GM18517 (cell line): ENCODE results near the gene HSPBAP1.
"Not testable (repeated sequence)": the region's sequence is repeated elsewhere in the genome, so short reads cannot be mapped to it uniquely, and the experiment has no call there.

Experiments
- ATAC-seq: cut with Tn5 transposase; IDR thresholded peaks from one replicate; pipeline ENCODE4 v1.9.1; 2021; ENCODE audit warnings: mild to moderate bottlenecking, moderate library complexity; ENCODE audit not compliant: unreplicated experiment

HSPBAP1 gene

DNA sequence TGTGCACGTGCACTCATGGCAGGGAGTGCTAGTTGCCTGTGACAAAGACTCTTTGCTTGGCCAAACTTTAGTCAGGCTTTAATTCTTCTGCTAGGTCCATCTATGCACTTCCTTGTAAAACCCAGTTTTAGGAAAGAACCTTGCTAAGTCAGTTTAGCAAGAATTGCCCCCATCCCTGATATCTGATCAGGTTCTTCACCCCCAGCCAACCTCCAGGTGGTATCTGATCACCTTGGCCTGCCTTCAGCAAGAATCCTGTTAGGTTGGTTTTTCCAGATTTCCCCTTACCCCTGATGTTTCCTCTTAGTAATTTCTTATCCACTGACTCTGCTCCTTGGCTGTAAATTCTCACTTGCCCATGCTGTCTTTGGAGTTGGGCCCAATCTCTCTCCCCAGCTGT lies 8.4 kb downstream of the HSPBAP1 start:
- no peak for ATAC-seq

DNA sequence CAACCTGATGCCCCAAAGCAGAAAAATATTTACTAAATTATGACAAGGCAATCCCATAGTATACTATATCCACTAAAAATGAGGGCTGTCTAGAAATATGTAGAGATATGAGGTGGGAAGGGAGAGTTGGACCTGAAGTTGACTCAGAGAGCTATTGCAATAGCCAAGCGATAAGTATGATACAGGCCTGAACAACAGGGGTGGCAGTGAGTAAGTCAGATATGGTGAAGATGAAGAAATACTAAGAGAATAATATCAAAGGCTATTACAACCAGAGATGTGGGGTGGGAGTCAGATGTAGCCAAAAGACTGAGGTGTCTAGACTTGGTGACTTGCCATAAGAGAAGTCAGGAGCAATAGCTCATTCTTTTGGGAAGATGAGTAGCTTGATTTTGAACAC lies 9.2 kb downstream of the HSPBAP1 start:
- no peak for ATAC-seq

DNA sequence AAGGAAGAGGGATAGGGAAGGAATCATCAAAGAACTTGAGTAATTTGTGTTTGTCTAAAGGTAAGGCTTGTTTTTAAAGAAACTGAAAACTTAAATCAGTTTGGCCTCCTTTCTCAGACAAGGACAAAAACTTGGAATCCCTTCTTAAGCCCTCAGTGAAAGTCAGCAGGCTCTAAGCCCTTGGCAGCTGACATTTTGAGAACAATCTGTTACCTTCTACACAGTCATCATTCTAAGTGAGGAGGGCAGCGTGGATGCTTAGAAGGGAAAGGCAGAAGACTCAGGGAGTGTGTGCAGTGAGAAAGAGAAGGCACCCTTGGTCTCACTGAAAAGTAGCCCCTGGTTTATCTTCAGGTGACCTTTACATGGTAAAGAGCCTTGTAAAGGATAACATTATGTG lies 10.8 kb downstream of the HSPBAP1 start:
- no peak for ATAC-seq

DNA sequence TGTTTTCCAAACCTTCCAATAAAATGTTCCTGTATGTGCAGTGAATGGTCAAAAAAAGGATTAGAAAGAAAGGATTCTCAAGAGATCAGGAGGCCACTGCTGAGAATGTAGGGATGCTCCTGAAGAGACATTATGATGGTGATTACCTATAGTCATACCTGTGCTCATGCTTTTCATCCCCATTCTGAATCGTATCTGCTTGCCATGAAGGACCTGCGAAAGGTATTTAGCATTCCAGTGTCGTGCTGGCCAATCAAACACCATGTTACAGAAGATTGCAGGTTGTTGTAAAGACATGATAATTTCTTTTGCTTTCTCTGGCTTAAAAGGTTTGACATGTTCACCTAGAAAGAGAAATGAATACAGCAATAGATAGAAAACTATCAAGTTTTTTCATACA lies 16.1 kb downstream of the HSPBAP1 start:
- ATAC-seq = no peak

DNA sequence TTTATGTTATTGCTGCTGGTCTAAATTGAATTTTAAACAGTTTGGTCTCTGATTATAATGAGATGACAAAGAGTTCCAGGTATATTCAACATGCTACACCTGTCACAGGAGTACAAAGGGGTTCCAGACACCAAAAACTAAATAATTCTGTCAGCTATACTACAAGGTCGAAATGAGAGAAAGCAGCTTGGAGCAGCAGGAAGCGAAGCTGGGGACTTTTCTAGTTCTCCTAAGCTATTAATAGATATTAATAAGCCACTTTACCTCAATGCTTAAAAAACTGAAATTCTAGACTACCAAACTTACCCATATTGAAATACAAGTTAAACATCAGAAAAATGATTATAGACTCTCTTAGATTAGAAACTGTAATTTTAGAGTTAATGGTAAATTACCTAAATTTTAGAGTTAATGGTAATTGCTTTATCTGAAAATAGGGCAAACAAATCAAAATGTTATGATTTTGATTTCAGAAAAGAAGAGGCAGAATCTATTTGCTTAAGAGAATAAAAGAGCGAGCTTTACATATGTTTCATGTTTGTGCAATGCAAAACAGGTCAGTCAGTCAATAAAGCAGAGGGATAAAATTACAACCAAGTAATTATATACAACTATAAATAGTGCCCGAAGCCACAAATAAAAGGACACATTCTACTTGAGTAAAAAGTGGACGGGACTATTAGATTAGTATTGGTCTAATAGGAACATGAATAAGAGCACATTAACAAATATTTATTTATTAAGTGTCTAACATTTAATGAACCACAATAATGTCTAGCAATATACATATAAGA lies 16.8 kb downstream of the HSPBAP1 start:
- no peak for ATAC-seq

DNA sequence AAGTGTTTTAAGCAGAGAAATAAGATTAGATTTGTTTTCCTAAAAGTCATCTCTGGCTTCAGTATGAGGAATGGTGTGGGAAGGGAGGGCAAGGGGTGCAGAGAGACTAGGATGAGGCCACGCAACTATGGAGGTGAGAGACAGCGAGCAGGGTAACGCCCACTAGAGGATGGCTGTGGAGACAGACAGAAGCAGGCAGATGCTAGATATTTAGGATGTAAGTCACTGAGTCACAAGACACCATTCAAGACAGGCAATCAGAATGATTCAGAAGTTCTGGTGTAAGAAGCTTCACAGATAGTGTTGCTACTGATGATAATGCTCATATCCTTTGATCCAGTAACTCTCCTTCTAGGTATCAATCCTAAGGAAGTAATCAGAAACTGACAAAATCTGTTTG lies 19.1 kb downstream of the HSPBAP1 start:
- peak; percentile 6 for ATAC-seq

DNA sequence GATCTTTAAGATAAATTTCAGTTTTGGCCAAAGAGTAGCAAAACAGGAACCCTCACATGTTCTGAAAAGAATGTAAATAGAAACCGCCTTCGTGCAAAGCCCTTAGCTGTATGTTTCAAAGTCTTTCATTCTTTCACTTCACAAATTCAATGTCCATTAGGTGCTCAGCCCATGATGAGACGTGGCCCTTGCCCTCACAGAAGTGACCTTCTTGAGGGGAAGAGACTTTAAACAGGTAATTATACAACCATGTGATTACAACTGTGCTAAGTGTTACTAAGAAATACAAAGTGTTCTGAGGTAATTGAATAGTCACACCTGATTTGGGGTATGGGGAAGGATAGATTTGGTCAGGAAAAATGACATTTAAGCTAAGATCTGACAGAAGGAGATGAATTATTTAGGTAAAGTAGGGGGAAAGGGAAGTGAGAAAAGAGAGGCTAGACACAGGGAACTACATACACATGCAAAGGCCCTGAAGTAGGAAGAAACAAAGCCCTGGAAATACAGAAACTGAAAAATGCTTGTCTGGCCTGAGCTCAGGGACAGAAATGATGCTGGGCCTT lies 19.6 kb downstream of the HSPBAP1 start:
- peak; percentile 52 for ATAC-seq

DNA sequence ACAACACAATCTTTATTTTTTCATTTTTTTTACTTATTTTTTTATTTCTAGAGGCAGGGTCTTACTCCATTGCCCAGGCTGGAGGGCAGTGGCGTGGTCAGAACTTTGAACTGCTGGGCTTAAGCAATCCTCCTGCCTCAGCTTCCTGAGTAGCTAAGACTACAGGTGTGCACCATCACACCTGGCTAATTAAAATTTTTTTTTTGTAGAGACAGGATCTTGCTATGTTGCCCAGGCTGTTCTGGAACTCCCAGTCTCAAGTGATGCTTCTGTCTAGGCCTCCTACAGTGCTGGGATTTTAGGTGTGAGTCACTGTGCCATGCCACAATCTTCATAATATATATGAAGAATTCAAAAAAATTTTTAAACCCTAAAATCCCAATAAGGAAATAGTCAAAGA lies 20.8 kb downstream of the HSPBAP1 start:
- no peak for ATAC-seq

DNA sequence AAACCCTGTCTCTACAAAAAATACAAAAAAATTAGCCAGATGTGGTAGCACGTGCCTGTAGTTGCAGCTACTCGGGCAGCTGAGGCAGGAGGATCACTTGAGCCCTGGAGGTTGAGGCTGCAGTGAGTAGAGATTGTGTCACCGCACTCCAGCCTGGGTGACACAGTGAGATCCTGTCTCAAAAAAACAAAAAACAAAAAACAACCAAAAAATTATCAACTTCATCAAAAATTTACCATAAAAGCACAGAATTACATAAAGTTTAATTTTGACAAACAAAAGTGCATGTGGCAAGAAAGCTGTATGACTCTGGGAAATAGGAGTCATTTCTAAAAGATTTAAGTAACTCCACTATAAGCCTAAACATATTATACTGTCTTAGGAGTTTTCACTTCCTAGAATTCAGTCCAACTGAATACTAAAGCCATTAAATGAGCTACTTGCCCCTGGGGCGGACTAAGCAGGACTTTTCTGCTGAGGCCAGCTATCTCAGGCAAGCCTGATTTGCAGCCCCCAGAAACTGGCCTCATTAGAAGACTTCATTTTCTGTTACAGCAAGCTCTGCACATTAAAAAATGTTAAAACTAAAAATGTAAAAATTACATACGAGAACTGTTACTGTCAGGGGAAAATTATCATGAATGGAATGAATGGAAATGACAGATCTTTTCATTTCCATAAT lies 23.0 kb downstream of the HSPBAP1 start:
- ATAC-seq = no peak

DNA sequence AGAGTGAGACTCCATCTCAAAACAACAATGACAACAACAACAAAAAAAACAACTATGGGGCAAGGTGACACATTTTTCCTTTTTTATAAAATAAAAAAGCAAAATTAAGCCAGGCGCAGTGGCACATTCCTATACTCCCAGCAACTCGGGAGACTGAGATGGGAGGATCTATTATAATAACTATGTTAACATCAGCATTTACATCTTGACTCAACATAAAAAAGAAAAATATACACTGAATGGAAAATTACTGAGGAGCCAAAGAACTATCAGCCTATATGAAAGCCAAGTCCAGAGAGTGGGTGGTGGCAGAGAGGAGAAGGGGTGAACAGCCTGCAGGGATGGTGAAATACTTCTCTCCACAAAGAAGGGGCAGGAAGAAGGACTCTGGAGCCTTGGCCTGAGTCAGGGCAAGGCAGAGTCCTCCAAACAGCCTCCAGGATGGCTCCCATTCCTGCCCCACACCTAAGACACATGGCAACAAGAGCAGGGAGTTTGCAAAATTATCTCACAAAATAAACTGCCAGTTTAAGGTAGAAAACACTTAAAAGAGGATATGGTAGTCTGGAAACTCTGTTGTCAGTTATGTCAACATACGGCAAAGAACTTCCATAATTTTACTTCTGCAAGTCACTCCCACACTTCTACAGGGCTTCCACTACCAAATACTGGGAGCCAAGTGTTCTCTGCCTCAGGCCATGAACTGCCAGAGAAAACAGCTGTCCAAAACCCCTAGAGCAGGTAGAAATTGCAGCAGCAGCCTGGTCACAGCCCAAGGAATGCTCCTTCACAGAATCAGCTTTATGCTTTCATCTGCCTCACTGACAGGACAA lies 25.9 kb downstream of the HSPBAP1 start:
- no peak for ATAC-seq

DNA sequence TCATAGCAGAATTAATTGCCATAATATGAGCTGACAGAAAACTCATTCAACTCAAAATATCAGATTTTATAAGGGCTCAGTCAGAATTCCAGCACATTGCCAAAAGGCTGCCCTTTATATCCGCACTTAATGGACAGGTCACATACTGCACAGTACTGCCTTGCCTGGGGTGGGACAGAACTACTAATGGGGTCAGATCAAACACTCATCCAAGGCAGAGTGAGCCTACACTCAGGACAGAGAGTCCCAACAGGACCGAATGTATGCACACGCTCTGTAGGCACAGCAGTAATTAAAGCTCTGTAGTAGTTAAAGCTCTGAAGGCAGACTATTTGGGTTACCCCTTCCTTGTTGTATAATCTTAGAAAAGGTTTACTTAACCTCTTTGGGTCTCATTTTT lies 27.2 kb downstream of the HSPBAP1 start:
- ATAC-seq = no peak

DNA sequence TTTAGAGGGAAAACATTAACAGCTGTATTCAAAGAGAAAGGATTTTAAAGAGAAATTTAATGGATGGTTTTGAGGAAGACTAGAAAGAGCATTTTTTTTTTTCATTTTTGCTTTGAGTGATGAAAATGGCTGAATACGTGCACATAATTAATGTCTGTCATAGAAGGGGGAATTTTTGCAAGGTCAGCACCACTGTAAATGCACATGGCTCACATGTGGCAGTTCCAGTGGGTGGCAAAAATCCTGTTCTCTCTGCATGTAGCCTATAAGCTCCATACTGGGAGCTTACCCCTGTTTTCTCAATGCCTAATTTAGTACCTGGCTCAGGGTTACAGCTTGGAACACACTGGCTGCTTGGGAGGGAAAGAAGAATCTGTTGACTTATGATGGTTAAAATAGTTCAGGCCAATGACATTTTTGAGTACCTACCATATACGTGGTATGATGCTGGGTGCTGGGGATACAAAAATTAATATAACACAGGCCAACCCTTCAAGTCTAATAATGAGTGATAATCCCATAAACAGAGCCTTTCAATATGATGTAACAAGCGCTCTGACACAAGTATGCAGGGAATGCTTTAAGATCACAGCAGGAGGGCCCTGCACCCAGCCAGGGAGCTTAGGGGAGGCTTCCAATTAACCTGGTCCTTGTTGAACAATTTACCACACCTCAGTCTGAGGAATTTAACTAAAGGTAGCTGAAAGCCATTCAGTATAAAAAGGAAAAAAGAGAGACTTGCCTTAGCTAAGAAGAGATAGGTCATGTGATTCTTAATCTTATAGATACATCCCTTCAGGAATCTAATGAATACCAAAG lies 33.0 kb downstream of the HSPBAP1 start:
- ATAC-seq = no peak

DNA sequence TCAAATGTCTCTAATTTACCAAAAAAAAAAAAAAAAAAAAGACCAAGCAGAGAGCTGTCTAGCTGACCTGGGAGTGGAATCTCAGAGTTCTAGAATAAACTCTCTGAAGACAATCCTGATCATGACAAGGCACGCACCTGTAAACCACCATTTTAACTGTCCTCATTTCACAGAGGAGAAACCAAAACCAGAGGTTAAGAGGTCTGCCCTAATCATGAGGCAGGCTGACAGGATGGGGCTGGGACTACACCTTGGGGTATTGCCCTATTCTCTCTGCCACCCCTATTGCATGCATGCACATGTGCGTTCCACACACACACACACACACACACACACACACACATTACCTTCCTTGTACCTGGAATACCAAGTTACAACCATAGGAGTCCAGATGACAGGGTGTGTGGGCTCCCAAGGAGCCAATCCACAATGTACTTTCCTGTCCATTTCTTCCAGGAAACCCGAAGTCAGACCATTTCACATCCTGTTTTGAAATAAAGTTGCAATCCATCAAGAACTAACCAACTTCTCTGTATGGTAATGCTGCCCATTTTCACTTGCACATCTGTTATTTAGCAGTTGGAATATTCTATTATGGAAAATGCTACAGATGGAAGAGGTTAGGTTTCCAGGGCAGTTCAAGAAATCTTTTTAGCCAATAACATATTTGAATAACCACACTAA lies 34.6 kb downstream of the HSPBAP1 start:
- ATAC-seq = no peak

DNA sequence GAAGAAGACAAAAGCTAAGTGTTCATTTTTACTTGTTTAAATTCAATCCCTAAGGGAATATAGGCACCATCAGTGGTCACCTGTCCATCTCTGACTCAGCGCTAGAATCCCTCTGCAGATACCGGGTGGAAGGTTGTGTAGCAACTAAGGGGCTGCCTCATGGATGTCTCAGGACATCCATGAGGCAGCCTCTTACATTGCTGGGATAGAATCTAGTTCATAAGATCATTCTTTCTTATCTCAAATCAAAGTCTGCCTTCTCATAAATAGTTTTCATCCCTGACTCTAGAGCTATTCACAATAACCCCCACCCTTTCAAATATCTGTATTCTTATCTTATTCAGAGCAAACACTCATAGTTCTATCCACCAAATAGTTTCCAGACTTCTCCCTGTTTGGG lies 38.1 kb downstream of the HSPBAP1 start:
- no peak for ATAC-seq

DNA sequence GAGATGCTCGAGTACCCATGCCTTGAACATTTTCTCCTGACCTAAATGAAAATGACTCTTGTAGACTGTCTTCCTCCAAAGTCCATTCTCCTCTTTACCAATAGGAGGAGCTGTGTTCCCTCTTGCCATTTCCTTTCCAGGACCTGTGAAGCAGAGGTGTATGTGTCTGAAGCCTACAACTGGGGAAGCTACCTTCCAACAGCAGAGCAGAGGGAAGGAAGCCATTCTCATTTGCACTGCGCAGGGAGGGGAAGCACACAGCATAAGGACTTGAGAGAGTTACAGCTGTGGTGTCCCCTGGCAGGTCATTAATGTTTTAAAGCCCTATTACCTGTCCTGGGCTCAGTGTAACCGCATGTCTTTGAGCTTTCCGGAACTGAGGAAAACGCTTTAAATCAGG lies 38.7 kb downstream of the HSPBAP1 start:
- no peak for ATAC-seq

DNA sequence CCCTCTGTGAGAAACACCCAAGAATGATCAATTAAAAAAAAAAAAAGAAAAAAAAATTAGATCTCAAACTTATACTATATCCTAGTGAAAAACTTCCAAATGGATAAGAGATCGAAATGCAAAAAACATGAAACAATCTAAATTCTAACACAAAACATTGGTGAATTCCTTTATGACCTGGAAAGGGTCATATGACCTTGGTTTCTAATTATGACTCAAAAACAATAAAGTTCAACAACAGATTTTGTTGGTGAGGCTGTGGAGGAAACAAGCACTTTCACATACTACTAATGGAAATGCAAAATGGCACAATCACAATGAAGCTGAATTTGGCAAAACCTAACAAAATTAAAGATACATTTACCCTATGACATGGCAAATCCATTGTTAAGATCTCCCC lies 45.3 kb downstream of the HSPBAP1 start:
- no peak for ATAC-seq

DNA sequence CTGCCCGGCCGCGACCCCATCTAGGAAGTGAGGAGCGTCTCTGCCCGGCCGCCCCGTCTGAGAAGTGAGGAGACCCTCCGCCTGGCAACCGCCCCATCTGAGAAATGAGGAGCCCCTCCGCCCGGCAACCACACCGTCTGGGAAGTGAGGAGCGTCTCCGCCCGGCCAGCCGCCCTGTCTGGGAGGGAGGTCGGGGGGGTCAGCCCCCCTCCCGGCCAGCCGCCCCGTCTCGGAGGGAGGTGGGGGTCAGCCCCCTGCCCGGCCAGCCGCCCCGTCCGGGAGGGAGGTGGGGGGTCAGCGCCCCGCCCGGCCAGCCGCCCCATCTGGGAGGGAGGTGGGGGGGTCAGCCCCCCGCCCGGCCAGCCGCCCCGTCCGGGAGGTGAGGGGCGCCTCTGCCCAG lies 46.3 kb downstream of the HSPBAP1 start:
- ATAC-seq = not testable (repeated sequence)

DNA sequence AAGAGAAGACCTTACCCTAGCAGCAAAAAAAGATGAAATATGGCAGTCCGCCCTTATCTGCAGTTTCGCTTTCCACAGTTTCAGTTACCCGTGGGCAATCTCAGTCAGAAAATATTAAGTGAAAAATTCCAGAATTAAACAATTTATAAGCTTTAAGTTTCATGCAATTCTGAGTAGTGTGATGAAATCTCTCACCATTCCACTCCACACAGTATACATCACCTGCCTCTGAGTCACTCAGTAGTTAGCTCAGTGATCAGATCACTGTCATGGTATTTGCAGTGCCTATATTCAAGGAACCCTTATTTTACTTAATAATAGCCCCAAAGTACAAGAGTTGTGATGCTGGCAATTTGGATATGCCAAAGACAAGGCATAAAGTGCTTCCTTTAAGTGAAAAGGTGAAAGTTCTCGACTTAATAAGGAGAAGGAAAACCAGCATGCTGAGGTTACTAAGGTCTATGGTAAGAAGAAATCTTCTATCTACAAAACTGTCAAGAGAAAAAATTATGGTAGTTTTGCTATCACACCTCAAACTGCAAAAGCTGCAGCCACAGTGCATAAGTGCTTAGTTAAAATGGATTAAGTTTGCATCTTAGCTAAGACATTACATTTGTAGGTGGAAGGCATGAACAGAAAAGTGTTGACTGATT lies 48.1 kb downstream of the HSPBAP1 start:
- ATAC-seq = no peak

DNA sequence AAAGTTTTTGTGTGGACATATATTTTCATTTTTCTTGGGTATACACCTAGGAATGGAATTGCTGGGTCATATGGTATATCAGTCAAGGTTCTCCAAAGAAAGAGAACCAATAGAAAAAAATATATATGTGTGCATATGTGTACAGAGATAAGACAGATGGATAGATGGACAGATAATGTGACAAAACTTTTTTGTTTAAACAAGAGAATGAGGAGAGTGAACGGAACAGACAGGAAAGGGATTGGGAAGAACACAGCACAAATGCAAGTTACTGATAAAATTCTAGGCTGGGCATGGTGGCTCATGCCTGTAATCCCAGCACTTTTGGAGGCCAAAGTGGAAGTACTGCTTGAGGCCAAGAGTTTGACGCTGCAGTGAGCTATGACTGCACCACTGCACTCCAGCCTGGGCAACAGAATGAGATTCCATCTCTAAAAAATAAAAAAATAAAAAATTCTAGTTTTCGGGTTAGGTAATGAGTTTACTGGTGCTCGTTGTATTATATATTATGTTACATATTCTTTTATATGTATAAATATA lies 50.0 kb downstream of the HSPBAP1 start:
- no peak for ATAC-seq
